GM12874 (cell line): Measurements from ENCODE around the gene P2RY6.
A peak's percentile ranks its signal among the peaks of the same experiment; 100 is the strongest.

Source experiments
- CTCF ChIP-seq: IDR thresholded peaks from 2 replicates; pipeline ENCODE4 v1.5.1; 2011; ENCODE audit warnings: low read depth, mild to moderate bottlenecking, control low read depth, low read length, moderate library complexity; ENCODE audit not compliant: insufficient read depth

Gene P2RY6

DNA sequence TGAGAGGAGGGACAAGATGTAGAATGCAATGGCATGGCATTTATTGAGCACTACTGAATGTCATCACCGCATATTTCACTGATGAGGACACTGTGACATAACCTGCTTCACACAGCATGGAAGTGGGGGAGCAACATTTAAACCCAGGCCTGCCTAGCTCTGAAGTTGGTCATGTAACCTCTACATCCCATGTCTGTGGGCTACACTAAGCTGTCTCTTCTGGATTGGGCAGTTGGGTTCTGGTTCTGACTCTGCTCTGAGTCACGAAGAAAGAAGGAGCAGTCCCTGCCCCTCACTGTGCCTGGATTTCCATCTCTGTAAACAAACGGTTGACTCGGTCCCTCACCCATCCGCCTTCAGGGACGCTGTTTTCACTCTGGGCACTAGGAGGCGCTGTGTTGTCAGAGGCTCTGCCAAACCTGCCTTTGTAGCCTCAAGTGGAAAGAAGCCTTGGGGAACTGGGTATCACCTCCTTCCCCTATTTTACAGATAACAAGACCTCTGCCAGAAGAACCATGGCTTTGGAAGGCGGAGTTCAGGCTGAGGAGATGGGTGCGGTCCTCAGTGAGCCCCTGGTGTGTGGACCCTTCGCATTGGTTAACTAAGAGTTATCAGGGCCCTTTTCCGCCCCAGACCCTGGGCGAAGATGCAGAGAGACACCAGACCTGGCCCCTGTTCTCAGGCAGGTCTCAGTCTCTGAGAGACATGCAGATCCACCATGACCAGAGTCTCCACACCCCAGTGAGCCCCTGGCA is 23.3 kb downstream of the P2RY6 start:
- TF ChIP-seq CTCF = peak; percentile 98

DNA sequence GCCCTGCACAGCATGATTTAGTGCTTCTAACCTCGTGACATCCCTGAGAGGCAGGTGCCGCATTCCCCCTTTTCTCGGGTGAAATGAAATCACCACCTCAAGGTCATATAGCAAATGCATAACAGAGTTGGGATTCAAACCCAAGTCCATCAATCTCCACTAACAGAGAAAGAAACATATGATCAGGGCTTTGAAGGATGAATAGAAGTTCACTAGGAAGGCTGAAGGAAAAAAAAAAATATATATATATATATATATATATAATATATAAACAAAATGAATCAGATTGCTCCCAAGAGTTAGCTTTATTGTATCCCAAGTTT is 23.8 kb downstream of the P2RY6 start:
- TF ChIP-seq CTCF = no peak

DNA sequence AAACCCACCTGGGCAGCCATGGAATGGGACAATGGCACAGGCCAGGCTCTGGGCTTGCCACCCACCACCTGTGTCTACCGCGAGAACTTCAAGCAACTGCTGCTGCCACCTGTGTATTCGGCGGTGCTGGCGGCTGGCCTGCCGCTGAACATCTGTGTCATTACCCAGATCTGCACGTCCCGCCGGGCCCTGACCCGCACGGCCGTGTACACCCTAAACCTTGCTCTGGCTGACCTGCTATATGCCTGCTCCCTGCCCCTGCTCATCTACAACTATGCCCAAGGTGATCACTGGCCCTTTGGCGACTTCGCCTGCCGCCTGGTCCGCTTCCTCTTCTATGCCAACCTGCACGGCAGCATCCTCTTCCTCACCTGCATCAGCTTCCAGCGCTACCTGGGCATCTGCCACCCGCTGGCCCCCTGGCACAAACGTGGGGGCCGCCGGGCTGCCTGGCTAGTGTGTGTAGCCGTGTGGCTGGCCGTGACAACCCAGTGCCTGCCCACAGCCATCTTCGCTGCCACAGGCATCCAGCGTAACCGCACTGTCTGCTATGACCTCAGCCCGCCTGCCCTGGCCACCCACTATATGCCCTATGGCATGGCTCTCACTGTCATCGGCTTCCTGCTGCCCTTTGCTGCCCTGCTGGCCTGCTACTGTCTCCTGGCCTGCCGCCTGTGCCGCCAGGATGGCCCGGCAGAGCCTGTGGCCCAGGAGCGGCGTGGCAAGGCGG is 24.5 kb downstream of the P2RY6 start:
- no peak for TF ChIP-seq CTCF

DNA sequence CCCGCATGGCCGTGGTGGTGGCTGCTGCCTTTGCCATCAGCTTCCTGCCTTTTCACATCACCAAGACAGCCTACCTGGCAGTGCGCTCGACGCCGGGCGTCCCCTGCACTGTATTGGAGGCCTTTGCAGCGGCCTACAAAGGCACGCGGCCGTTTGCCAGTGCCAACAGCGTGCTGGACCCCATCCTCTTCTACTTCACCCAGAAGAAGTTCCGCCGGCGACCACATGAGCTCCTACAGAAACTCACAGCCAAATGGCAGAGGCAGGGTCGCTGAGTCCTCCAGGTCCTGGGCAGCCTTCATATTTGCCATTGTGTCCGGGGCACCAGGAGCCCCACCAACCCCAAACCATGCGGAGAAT is 25.1 kb downstream of the P2RY6 start:
- no peak for TF ChIP-seq CTCF

DNA sequence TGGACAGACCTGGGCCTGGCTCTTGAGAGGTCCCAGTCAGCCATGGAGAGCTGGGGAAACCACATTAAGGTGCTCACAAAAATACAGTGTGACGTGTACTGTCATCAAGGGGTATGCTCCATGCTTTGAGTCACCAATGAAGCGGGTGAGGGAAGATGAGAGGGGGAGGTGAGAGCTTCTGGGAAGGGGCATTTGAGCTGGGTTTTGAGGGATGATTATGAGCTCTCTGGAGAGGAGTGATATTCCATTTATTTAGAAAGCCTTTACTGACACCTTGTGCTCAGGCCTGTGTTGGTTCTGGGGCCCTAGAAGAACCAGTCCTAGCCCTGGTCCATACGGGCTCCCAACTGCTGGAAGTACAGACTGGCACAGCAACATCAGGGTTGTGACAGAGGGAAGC is 25.6 kb downstream of the P2RY6 start:
- TF ChIP-seq CTCF = no peak

- TF ChIP-seq CTCF = no peak
Measured at GRCh38 chr11:73298233-73298632, 26.1 kb downstream of the P2RY6 start.

DNA sequence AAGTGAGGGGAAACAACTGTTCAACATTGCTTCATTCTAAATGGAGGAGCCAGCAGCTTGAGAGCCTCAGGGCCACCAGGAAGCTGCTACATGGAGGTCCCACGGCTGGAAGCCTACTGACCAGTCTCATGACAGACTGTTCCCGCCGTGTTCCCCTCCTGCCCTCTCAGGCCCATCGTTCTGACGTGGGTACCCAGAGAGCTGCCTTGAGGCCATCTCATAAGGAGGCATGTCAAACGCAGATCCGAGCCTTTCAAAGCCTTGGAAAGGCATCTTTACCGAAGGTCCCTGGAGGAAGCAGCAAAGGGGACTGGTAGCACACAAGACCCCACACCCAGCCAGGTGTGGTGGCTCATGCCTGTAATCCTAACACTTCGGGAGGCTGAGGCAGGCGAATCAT is 27.6 kb downstream of the P2RY6 start:
- TF ChIP-seq CTCF = no peak
